Measurements from ENCODE around the gene MDC1.
A peak's percentile ranks its signal among the peaks of the same experiment; 100 is the strongest.
"Not testable (repeated sequence)": the region's sequence is repeated elsewhere in the genome, so short reads cannot be mapped to it uniquely, and the experiment has no call there.

The MDC1 gene, protein sequence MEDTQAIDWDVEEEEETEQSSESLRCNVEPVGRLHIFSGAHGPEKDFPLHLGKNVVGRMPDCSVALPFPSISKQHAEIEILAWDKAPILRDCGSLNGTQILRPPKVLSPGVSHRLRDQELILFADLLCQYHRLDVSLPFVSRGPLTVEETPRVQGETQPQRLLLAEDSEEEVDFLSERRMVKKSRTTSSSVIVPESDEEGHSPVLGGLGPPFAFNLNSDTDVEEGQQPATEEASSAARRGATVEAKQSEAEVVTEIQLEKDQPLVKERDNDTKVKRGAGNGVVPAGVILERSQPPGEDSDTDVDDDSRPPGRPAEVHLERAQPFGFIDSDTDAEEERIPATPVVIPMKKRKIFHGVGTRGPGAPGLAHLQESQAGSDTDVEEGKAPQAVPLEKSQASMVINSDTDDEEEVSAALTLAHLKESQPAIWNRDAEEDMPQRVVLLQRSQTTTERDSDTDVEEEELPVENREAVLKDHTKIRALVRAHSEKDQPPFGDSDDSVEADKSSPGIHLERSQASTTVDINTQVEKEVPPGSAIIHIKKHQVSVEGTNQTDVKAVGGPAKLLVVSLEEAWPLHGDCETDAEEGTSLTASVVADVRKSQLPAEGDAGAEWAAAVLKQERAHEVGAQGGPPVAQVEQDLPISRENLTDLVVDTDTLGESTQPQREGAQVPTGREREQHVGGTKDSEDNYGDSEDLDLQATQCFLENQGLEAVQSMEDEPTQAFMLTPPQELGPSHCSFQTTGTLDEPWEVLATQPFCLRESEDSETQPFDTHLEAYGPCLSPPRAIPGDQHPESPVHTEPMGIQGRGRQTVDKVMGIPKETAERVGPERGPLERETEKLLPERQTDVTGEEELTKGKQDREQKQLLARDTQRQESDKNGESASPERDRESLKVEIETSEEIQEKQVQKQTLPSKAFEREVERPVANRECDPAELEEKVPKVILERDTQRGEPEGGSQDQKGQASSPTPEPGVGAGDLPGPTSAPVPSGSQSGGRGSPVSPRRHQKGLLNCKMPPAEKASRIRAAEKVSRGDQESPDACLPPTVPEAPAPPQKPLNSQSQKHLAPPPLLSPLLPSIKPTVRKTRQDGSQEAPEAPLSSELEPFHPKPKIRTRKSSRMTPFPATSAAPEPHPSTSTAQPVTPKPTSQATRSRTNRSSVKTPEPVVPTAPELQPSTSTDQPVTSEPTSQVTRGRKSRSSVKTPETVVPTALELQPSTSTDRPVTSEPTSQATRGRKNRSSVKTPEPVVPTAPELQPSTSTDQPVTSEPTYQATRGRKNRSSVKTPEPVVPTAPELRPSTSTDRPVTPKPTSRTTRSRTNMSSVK (N-terminal part only)

DNA sequence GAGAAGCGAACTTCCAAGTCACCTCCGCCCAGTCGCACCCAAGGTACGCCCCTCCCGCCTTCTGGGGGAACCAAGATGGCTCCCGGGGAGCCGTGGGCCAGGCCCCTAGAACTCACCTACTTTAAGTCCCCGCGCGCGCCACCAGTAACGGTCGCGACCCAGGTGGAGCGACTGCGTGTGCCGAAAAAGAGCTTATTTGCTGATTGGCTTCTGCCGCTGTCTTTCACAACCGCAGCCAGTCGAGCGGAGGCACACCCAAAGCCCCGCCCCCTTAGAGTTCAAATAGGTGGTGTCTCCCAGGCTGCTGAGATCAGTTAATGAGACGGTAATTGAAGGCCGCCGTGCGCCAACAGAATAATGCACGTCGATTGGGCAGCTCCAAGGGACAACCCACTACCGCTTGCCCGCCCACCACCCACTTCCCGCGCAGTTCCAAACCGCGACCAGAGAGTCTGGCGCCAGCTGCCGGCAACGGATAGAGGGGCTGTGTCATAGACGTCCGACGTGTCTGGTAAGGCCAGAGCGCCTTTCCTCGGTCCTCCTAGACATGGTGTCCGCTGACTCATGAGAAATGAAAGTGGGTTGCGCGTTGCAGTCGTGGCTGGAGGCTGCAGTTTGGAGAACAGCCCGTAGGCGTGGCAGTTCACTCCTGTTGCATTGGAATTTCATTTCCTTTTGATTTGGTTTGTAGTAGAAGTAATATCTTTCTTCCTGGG, at the start of gene MDC1:
Gene MDC1, minus strand, starts transcription at position 153 of the 716 bp plus-strand sequence. CDS start 2,106 bp downstream, outside the sequence.
- peak; percentile 100 for DNase-seq (ENCODE audit: low read depth, low spot score)

DNA sequence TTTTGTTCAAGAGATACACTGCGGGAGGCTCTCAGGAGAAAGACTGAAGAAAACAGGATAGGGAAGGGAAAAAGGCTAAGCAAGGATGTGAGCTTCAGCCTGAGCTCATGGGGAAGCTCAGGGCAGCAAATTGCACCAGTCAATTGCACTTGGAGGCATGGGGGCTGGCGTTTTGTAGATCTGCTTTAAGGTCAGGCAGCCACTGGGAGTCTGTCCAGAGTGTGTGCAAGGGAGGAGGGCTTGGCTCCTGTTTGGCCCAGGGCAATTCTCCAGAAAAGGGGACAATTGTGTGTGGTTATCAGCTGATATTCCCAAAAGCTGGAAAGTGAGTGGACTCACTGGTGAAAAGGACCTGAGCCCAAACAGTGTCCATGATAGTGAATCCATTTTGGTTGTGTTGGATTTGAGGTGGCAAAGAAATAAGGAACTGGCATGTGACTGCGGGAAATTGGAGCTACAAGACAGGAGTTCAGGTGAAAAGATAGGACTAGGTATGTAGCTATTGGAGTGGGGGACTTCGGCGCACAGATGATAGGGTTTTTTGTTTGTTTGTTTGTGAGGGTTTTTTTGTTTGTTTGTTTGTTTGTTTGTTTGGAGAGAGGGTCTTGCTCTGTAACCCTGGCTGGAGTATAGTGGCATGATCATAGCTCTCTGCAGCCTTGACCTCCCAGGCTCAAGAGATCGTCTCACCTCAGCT, 49.5 kb upstream of the MDC1 start:
- peak; percentile 44 for DNase-seq (ENCODE audit: low read depth, low spot score)

DNA sequence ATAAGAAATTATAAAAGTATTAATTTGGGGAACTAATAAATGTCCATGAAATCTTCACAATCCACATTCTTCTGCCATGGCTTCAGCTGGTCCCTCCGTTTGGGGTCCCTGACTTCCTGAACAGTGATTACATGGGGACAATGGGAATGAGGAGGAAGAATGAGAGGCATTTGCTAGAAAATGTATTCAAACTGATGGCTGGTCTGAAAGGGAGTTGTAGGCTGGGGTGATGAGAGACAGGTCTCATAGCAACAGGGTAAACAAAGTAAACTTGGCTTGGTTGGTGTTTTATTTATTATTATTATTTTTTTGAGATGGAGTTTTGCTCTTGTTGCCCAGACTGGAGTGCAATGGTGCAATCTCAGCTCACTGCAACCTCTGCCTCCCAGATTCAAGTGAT, 48.4 kb upstream of the MDC1 start:
- not testable (repeated sequence) for DNase-seq (ENCODE audit: low read depth, low spot score)

DNA sequence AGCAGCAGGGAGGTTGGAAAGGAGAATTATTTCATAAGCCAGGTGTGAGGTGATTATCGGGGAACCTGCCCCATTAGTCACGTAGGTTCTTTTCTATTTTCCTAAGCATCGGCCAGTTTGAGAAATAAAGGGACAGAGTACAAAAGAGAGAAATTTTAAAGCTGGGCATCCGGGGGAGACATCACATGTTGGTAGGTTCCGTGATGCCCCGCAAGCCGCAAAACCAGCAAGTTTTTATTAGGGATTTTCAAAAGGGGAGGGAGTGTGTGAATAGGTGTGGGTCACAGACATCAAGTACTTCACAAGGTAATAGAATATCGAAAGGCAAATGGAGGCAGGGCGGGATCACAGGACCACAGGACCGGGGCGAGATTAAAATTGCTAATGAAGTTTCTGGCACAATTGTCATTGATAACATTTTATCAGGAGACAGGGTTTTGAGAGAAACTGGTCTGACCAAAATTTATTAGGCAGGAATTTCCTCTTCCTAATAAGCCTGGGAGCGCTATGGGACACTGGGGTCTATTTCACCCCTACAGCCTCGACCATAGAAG, 47.5 kb upstream of the MDC1 start:
- not testable (repeated sequence) for DNase-seq (ENCODE audit: low read depth, low spot score)

DNA sequence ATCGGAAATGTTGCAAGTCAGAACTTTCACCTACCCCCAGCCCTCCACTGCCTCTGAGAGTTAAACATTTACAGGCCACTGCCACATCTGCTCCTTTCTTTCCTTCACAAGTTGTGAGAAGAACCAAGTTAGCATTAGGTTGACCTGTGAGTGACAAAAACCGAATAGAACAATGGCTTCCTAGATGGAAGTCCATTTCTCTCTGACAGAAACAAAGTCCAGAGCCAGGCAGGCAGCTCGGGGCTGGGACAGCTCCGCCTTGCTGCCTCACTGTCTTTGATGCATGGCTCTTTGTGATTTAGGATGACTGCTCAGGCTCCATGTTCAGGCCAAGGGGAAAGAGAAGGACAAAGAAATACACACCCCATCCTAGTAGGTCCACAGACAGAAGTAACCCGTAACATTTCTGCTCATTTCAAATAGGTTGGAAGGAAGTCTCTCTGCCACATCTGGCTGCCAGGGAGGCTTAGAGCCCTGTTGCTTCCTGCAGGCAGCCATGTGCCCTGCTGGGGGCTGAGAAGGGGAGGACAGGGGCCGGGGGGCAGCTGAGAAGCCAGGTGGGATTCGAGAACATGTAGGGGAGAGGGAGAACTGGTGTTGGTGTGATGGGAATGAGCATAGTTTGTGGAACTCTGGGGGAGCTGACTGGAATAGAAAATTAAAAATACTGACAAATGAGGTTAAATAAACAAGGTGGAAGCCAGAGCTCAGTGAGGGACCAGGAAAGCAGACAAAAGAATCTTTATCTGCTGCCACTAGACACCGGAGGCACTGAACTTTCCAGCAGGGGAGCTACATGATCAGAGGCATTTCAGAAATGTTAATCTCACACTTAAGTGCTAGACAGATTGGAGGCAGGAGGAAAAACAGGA, 46.8 kb upstream of the MDC1 start:
- peak; percentile 72 for DNase-seq (ENCODE audit: low read depth, low spot score)

DNA sequence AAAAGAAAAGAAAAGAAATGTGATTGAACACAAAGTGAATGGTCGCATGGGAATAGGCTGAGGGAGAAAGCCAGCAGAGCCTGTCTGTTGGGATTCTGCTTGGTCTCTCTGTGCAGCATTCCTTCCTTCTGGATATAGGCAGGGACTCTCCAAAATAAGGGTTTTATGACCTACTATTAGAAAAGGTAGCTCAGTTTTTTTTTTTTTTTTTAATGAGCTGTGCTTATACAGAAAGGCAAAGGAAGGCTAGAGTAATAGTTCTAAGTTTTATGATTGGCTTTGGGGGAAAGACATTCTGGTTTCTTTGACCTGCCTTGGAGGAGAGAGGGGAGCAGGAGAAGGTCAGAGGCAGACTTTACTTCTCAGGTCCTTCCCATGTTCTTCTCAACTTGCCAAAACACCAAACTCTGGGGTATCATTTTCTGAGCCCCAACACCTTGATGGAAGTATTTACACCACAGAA, 46.1 kb upstream of the MDC1 start:
- peak; percentile 47 for DNase-seq (ENCODE audit: low read depth, low spot score)

DNA sequence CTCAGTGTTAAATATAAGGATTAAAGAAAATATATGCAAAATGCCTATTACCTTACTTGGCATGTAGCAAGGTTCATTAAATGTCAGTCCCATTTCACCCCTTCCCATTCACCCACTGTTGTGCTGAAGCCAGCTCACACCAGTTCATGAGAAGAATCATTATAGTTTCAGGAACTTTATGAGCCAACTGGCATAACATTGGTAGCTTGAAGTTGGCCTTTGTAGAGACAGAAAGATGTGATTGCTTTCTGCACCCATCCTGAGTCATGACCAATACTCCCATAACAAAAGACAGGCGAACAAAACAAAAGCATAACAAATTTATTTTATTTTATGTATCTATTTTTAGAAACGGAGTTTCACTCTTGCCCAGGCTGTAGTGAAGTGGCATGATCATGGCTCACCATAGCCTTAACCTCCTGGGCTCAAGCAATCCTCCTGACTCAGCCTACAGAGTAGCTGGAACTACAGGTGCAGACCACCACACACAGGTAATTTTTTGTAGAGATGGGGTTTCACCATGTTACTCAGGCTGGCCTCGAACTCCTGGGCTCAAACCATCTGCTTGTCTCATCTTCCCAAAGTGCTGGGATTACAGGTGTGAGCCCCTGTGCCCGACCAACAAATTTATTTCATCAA, 44.8 kb upstream of the MDC1 start:
- no peak for DNase-seq (ENCODE audit: low read depth, low spot score)

DNA sequence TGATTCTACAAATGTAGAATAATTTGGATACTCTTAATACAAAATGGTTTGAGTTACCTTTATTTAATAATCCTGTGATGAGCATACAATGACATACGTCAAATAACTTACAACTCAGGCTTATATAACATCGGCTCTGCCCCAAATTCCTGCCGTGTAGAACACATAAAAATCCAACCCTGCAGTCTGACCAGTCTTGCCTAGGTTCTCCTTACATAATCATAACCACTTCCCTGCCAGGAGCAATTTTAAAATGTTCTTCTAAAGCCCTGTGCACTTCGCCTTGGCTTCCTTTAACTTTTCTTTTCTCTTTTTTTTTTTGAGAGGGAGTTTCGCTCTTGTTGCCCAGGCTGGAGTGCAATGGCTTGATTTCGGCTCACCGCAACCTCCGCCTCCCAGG, 43.5 kb upstream of the MDC1 start:
- DNase-seq (ENCODE audit: low read depth, low spot score): no peak

DNA sequence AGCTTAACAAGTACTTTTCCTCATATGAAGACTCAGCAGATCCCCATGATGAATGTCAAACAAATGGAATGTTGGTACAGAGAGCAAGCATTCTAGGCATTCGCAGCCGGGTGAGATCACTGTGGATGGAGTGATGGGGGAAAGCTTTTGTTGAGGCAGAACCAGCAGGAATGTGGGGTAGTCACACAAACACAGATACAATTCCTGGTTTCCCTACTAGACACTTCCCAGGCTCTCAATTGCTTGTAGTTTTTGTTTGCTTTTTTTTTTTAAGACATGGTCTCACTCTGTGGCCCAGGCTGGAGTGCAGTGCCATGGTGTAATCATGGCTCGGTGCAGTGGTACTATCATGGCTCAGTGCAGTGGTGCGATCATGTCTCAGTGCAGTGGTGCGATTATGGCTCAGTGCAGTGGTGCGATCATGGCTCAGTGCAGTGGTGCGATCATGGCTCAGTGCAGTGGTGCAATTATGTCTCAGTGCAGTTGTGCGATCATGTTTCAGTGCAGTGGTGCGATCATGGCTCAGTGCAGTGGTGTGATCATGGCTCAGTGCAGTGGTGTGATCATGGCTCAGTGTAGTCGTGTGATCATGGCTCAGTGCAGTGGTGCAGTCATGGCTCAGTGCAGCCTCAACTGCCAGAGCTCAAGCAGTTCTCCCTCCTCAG, 42.6 kb upstream of the MDC1 start:
- DNase-seq (ENCODE audit: low read depth, low spot score): peak; percentile 79

DNA sequence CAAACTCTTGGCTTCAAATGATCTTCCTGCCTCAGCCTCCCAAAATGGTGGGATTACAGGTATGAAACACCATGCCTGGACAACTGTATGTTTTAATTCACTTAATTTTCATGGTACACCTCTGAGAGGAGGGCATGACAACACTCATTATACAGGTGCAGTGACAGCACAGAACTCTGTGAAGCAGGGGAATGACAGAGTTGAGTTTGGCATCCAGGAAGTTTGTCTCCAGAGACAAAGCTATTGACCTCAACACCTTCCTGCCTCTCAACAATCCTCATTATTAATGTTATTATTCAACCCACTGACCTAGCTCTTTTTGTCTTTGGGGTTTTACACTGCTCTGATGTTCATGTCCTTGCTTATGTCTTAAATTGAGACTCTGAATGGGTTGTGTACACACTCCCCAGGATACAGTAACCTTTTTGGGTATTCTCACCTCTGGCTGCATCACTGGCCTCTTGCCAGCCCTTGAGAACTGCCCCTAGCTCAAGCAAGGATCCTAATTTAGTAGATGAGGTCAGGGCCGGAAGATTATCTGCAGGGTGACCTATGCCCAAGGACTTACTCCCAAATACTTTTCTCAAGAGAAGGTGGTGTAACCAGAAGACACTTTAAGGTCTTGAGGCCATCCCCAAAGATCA, 40.3 kb upstream of the MDC1 start:
- DNase-seq (ENCODE audit: low read depth, low spot score): no peak

DNA sequence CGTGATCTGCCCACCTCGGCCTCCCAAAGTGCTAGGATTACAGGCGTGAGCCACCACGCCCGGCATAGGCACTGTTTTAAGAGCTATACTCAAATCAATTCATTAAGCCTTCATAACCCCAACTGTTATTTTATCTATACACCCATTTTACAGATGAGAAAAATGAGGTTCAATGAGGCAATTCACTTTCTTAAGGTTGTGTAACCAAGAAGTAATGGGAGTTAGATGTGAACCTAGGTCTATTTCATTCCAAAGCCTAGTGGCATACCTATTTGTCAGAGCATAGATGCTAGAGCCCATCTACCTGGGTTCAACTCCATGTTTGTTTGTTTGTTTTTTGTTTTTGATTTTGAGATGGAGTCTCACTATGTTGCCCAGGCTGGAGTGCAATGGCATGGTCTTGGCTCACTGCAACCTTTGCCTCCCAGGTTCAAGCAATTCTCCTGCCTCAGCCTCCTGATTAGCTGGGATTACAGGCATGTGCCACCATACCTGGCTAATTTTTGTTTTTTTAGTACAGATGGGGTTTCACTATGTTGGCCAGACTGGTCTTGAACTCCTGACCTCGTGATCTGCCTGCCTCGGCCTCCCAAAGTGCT, 39.4 kb upstream of the MDC1 start:
- DNase-seq (ENCODE audit: low read depth, low spot score): not testable (repeated sequence)

DNA sequence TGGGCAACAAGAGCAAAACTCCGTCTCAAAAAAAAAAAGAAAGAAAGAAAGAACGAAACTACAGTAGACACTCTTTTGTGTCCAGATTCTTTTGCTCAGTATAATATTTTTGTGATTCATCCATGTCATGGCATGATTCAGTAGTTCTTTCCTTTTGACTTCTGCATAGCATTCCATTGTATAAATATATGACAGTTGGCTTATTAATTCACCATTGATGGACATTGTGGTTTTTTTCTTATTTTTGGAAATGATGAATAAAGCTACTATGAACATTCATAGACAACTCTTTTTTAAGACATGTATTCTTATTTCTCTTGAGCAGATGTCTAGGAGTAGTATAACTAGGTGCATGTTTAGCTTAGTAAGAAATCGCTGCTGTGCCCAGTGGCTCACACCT, 37.5 kb upstream of the MDC1 start:
- no peak for DNase-seq (ENCODE audit: low read depth, low spot score)

DNA sequence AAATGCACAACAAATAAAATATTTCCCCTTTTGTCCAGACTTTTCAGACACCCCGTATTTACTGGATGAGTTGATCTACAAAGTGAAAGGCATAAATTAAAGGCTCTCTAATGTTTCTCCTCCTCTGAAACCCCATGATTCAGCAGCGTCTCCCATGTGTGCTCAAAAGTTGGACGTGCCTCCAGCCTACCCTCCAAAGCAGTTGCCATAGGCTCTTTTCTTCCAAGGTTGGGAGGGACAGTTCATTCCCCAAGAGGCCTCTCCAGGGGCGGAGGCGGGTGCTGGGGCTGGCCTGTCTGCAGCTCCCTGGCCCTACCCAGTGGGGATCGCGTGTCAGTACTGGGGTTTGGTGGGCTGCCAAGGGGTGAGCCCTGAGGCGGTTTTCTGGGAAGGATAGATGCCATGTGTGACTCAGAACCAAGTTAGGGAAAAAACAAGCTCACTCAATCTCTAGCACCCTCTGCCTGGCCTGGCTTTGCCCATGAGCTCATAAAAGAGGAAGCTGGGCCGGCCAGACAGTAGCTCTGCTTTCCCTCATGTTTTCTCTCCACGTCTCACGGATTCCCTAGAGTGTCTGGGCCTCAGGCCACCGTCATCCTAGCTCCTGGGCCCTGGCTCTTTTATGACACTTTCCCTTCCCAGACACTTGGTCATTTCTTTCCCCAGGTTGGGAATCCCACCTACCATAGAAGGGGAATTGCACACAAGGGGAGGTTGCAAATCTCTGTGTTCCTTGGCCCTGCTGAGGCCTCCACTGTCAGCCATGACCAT, 35.3 kb upstream of the MDC1 start:
- peak; percentile 78 for DNase-seq (ENCODE audit: low read depth, low spot score)

DNA sequence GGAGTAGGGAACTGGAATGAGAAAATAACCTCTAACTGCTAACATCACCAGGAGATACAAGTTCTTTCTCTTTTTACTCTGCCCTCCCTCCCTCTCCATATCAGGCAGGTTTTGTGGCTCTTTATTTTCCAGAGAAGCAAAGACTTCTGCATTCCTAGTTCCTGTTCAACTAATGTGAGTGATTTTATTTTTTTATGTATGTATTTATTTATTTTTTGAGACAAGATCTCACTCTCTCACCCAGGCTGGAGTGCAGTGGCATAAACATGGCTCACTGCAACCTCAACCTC, 33.2 kb upstream of the MDC1 start:
- DNase-seq (ENCODE audit: low read depth, low spot score): no peak

DNA sequence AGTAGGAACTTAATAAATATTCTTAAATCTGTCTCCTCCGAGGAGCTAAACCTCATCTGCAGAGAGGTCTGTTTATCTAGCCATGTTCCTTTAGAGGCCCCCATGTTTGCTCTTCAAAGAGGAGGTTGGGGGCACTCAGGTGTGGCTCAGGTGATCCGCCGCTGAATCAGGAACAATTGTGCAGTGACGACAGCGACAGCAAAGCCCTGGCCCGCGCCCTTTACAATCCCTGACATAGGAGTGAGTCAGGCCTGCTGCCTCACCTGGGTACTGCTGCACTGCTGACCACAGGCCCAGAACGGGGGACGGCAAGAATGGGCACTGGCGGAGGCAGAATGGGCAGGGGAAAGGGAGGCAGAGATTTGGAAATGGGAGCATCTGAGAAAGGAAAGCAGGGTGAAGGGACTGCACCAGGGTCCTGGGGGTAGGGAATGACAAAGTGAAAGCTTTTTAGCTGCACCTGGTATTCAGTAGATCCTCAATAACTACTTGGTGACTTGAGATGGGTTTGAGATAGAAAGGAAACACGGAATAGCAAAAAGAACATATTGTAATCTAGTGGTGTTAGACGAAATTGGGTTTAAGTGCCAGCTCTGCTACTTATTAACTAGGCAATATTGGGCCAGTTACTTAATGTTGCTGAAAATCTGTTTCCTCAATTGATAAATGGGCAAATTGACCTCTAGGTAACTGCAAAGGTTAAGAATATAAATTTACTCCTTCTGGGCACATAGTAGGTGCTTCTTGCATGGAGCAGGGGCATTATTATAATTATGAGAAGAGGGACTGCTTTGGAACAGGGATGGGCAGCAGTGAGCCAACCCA, 32.7 kb upstream of the MDC1 start:
- DNase-seq (ENCODE audit: low read depth, low spot score): no peak

Data from ELF-1 (cell line).